ENCODE results near the gene PRKCA. TPM values are rescaled to one million over a fixed set of nuclear protein-coding genes. Genes with fewer than 3 reads are reported as not detected.
A peak's percentile ranks its signal among the peaks of the same experiment; 100 is the strongest.

PRKCA gene
- total RNA-seq, 3 donors from 2014 or later, result 42.3 to 77.7 (median 56.3) TPM

- H3K4me3 ChIP-seq, result no peak overlapping the region
- intact Hi-C loops (cut with DNase I, micrococcal nuclease), result no loop called here
- no peaks in the 10 kb centered on the region for H3K9me3 ChIP-seq
- TF ChIP-seq, protein P1, sequence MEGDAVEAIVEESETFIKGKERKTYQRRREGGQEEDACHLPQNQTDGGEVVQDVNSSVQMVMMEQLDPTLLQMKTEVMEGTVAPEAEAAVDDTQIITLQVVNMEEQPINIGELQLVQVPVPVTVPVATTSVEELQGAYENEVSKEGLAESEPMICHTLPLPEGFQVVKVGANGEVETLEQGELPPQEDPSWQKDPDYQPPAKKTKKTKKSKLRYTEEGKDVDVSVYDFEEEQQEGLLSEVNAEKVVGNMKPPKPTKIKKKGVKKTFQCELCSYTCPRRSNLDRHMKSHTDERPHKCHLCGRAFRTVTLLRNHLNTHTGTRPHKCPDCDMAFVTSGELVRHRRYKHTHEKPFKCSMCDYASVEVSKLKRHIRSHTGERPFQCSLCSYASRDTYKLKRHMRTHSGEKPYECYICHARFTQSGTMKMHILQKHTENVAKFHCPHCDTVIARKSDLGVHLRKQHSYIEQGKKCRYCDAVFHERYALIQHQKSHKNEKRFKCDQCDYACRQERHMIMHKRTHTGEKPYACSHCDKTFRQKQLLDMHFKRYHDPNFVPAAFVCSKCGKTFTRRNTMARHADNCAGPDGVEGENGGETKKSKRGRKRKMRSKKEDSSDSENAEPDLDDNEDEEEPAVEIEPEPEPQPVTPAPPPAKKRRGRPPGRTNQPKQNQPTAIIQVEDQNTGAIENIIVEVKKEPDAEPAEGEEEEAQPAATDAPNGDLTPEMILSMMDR (IDR thresholded peaks at IDR 0.05), result no peak
- no peaks in the 10 kb centered on the region for H3K36me3 ChIP-seq (ENCODE audit: low read depth)
- DNase-seq (no peak), ATAC-seq (peak; percentile 54)
- peaks cover 2% of the 10 kb centered on the region for H3K4me1 ChIP-seq (ENCODE audit: low read depth)
These were observed 62.6 kb downstream of the PRKCA start for GRCh38 chr17:66364990-66365490.

- Histone ChIP-seq H3K4me1 (ENCODE audit: low read depth) (peaks cover 2% of the 10 kb centered on the region), H3K9me3 (no peaks in the 10 kb centered on the region), H3K36me3 (ENCODE audit: low read depth) (no peaks in the 10 kb centered on the region), H3K4me3 (no peak overlapping the region)
- TF ChIP-seq, protein P1 (IDR thresholded peaks at IDR 0.05), result no peak
- intact Hi-C loops (cut with DNase I, micrococcal nuclease), result no loop called here
- DNase-seq (no peak), ATAC-seq (no peak)
These were observed 63.5 kb downstream of the PRKCA start for GRCh38 chr17:66365903-66366302.

GRCh38 chr17:66367107-66367506 lies 64.7 kb downstream of the PRKCA start:
- TF ChIP-seq, protein P1 (IDR thresholded peaks at IDR 0.05), result no peak
- Histone ChIP-seq H3K4me3 (no peak overlapping the region), H3K4me1 (ENCODE audit: low read depth) (peaks cover 2% of the 10 kb centered on the region), H3K36me3 (ENCODE audit: low read depth) (no peaks in the 10 kb centered on the region), H3K9me3 (no peaks in the 10 kb centered on the region)
- DNase-seq (no peak), ATAC-seq (no peak)
- intact Hi-C loops (cut with DNase I, micrococcal nuclease), result no loop called here

DNA sequence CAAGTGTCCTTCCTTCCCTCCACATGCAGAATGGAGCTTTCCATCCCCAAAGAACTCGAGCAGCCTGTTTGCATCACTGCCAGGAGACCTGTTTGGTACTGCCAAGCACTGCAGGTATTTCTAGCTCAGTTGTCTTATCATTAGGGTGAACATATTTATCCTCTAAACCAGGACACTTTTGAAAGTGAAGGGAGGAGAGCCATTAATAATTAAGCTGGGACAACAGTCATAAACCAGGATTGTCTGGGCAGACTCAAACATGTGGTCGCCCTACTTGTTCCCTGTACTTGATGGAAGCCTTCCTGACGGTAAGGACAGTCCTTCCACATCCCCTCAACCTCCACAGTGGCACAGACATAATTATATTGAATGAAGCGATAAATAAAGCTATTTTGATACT lies 67.4 kb downstream of the PRKCA start:
- no peaks in the 10 kb centered on the region for H3K4me1 ChIP-seq (ENCODE audit: low read depth)
- no peaks in the 10 kb centered on the region for H3K36me3 ChIP-seq (ENCODE audit: low read depth)
- H3K9me3 ChIP-seq, result no peaks in the 10 kb centered on the region
- no peak for DNase-seq
- intact Hi-C loops (cut with DNase I, micrococcal nuclease), result no loop called here
- H3K4me3 ChIP-seq, result no peak overlapping the region
- TF ChIP-seq, protein P1 (IDR thresholded peaks at IDR 0.05), result no peak
- ATAC-seq, result no peak

GRCh38 chr17:66371561-66371960 lies 69.1 kb downstream of the PRKCA start:
- H3K36me3 ChIP-seq (ENCODE audit: low read depth), result no peaks in the 10 kb centered on the region
- ATAC-seq (no peak), DNase-seq (no peak)
- TF ChIP-seq, protein P1 (IDR thresholded peaks at IDR 0.05), result no peak
- no peak overlapping the region for H3K4me3 ChIP-seq
- intact Hi-C loops (cut with DNase I, micrococcal nuclease), result no loop called here
- H3K4me1 ChIP-seq (ENCODE audit: low read depth), result peaks cover 15% of the 10 kb centered on the region
- H3K9me3 ChIP-seq, result no peaks in the 10 kb centered on the region

DNA sequence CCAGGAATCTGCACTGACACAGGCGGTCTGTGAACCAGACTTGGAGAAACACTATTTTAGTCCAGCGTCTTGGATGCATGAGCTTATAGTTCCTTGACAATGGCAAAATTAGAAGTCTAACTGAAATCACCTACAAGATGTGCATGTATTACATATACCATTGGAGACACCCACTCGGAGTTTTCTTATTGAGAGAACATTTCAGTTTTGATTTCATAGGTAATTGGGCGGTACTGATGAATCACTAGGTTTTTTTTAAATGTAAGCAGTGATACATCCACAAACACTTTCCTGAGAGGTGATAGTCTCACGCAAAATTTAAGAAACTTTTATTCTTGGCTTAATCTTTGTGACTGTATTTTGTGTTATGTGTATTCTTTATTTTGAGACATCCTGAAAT lies 69.8 kb downstream of the PRKCA start:
- Histone ChIP-seq H3K9me3 (no peaks in the 10 kb centered on the region), H3K4me3 (no peak overlapping the region), H3K4me1 (ENCODE audit: low read depth) (peaks cover 20% of the 10 kb centered on the region), H3K36me3 (ENCODE audit: low read depth) (no peaks in the 10 kb centered on the region)
- ATAC-seq (no peak), DNase-seq (no peak)
- TF ChIP-seq, protein P1 (IDR thresholded peaks at IDR 0.05), result no peak
- intact Hi-C loops (cut with DNase I, micrococcal nuclease), result no loop called here
